COLO829 (cell line): ENCODE measurements around the gene SLC25A26.
A peak's percentile ranks its signal among the peaks of the same experiment; 100 is the strongest.
"Not testable (repeated sequence)": the region's sequence is repeated elsewhere in the genome, so short reads cannot be mapped to it uniquely, and the experiment has no call there.

ENCODE experiments used
- DNase-seq: peaks from one replicate; pipeline ENCODE4 v3.0.0; 2012; ENCODE audit warnings: low spot score

The SLC25A26 gene

GRCh38 chr3:66220602-66221377 is at the start of gene SLC25A26:
Gene SLC25A26 (plus strand): TSS chr3:66221001. CDS start chr3:66221095, 94 bp downstream.
- peak; percentile 98 for DNase-seq

- DNase-seq: no peak
These were observed 48.4 kb upstream of the SLC25A26 start for GRCh38 chr3:66172394-66172793.

- DNase-seq: no peak
These were observed 43.8 kb upstream of the SLC25A26 start for GRCh38 chr3:66177026-66177425.

- DNase-seq: no peak
These were observed 42.6 kb upstream of the SLC25A26 start for GRCh38 chr3:66178206-66178605.

GRCh38 chr3:66179793-66180192 is 41.0 kb upstream of the SLC25A26 start:
- DNase-seq: no peak

- no peak for DNase-seq
These were observed 39.0 kb upstream of the SLC25A26 start for GRCh38 chr3:66181764-66182163.

- DNase-seq: no peak
These were observed 38.6 kb upstream of the SLC25A26 start for GRCh38 chr3:66182246-66182645.

- no peak for DNase-seq
These were observed 34.3 kb upstream of the SLC25A26 start for GRCh38 chr3:66186545-66186944.

- DNase-seq: peak; percentile 17
These were observed 25.4 kb upstream of the SLC25A26 start for GRCh38 chr3:66195347-66195783.

GRCh38 chr3:66196633-66197032 is 24.2 kb upstream of the SLC25A26 start:
- no peak for DNase-seq

- DNase-seq: no peak
These were observed 22.2 kb upstream of the SLC25A26 start for GRCh38 chr3:66198437-66199088.

- DNase-seq: no peak
These were observed 21.7 kb upstream of the SLC25A26 start for GRCh38 chr3:66199089-66199473.

GRCh38 chr3:66200147-66200546 is 20.7 kb upstream of the SLC25A26 start:
- DNase-seq: no peak

GRCh38 chr3:66200786-66201185 is 20.0 kb upstream of the SLC25A26 start:
- DNase-seq: peak; percentile 58

- no peak for DNase-seq
These were observed 17.5 kb upstream of the SLC25A26 start for GRCh38 chr3:66203275-66203674.

- no peak for DNase-seq
These were observed 14.0 kb upstream of the SLC25A26 start for GRCh38 chr3:66206806-66207205.

- DNase-seq: no peak
These were observed 12.6 kb upstream of the SLC25A26 start for GRCh38 chr3:66208189-66208588.

- DNase-seq: no peak
These were observed 10.0 kb upstream of the SLC25A26 start for GRCh38 chr3:66210687-66211295.

GRCh38 chr3:66211779-66212178 is 9.0 kb upstream of the SLC25A26 start:
- DNase-seq: no peak

- DNase-seq: no peak
These were observed 5.7 kb upstream of the SLC25A26 start for GRCh38 chr3:66215106-66215505.

GRCh38 chr3:66220066-66220465 is 735 bp upstream of the SLC25A26 start:
- DNase-seq: no peak

- no peak for DNase-seq
These were observed 3.4 kb downstream of the SLC25A26 start for GRCh38 chr3:66224220-66224619.

GRCh38 chr3:66226093-66226492 is 5.3 kb downstream of the SLC25A26 start:
- not testable (repeated sequence) for DNase-seq
